Measurements from ENCODE around the gene PNKD. TPM values are rescaled to one million over a fixed set of nuclear protein-coding genes. Genes with fewer than 3 reads are reported as not detected.
A peak's percentile ranks its signal among the peaks of the same experiment; 100 is the strongest.

PNKD gene
- total RNA-seq, 2 experiments from 2014 or later: 34.0 to 39.1 TPM

GRCh38 chr2:218259099-218259961 lies 11.0 kb upstream of the PNKD start:
- Mint-ChIP-seq H3K36me3 (ENCODE audit: low read depth) (peaks cover 24% of the 10 kb centered on the region), H3K27ac (peak overlapping the region; percentile 46), H3K4me1 (peaks cover 29% of the 10 kb centered on the region), H3K9me3 (no peaks in the 10 kb centered on the region), H3K4me3 (no peak overlapping the region), H3K27me3 (no peaks in the 10 kb centered on the region)
- no peak for DNase-seq
- POLR2A ChIA-PET: no interaction called here
- CTCF ChIA-PET: interaction anchor here (0.6 to 4.7 kb wide), 10 partner anchors 13 to 204 kb away, joined by 3 to 30 read pairs (median 4); partner anchors contain the start of genes AAMP and PNKD

DNA sequence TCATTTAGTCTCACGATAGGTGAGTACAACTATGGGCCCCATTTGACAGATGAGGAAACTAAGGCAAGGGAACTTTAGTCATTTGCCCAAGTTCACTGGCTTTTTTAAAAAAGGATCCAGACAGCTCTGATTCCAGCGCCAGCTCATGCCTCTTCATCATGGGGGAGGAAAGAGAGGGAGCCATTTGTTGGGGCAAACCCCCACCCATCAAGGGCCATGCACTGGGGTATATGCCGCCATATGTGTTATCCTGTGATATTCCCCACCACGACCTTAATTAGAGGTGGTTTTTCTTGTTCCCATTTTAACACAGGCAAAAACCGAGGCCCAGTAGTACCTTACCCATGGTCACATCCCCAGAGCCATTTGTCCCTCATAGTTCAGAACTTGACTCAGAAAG lies 10.2 kb upstream of the PNKD start:
- Mint-ChIP-seq H3K9me3 (no peaks in the 10 kb centered on the region), H3K27ac (peak overlapping the region; percentile 3), H3K4me1 (peaks cover 32% of the 10 kb centered on the region), H3K27me3 (no peaks in the 10 kb centered on the region), H3K4me3 (no peak overlapping the region), H3K36me3 (ENCODE audit: low read depth) (peaks cover 16% of the 10 kb centered on the region)
- POLR2A ChIA-PET: no interaction called here
- DNase-seq: no peak
- CTCF ChIA-PET: interaction anchor here (0.6 to 4.7 kb wide), 5 partner anchors 12 to 35 kb away, joined by 3 to 30 read pairs (median 4); partner anchors contain the start of genes AAMP and PNKD

DNA sequence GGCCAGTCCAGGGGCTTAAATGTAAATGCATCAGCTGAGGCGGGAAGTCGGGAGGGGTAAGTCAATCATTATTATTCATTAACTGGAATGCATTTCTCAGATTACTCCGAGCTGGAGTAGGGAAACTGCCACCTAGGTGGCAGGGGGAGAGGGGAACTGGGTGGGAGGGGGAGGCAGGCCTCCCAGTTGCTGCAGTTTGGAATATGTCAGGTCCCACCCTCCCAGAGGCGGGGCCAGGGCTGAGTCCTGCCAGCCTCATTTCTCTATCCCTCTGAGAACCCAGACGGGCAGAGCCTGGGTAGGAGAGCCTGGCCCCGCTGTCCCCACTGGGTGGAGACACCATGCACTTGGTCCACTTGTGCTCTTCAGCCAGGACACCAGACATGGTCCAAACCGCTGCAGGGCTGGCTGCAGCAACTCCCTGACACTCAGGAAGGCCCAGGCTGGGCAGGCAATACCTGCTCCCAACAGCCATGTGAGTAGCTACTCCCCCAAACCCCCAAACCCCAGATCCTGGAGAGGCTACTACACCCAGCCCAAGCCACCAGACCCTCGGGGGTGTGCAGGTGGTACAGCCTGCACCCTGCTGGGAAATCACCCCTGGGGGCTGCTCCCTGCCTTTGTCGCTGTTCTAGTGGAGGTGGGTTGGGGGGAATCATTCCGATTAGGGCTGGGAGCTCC lies 9.4 kb upstream of the PNKD start, which contains the start of gene GPBAR1:
TSS of gene GPBAR1 (plus strand) at position 274 of the 681 bp plus-strand sequence. CDS start 1,710 bp downstream, outside the sequence.
- ChIA-PET POLR2A (no interaction called here), CTCF (interaction anchor here (1.3 to 4.7 kb wide), 2 partner anchors 11 to 15 kb away, joined by 4 to 30 read pairs; partner anchors contain the start of genes AAMP and PNKD)
- no peak for DNase-seq
- Mint-ChIP-seq H3K27me3 (no peaks in the 10 kb centered on the region), H3K9me3 (no peaks in the 10 kb centered on the region), H3K4me3 (no peak within 1 kb of the TSS), H3K36me3 (ENCODE audit: low read depth) (peaks cover 9% of the 10 kb centered on the region), H3K27ac (peak within 1 kb of the TSS; percentile 3), H3K4me1 (peaks cover 35% of the 10 kb centered on the region)

DNA sequence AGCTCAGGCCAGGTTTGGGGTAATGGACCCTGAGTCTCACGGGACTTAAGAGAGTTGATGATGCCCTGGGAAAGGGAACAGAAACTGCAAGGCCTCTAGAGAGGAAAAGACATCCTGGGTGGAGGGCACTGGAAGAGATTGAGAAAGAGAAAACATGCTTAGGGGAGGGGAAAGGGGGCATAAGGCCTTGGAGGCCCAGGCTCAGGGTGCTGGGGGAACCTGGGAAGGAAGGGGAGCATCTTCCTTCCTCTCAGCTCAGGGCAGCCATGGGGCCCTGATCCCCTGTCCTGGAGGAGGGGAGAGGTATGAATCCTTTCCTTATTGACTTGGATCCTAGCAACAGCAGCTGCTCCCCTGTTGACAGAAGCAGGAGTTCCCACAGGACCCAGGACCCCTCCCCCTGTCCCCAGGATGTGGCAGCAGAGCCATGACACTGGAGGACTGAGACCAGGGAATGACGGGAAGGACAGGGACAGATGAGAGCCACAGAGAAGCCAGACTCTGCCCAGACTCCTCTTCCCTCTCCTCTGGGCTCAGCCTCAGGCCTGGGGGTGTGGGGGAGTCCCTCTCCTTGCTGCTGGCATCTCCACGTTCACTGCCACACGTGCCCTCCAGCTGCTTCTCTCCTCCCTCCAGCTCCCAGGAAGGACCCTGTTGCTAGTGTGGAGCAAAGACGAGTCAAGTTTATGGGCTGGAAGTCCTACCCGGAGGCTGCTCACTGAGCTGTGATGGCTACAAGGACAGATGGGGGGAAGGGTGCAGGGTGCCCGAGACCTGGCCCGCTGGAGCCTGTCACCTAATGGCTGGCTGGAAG lies 8.7 kb upstream of the PNKD start:
- CTCF ChIA-PET: interaction anchor here (1.1 to 4.7 kb wide), 2 partner anchors 10 to 449 kb away, joined by 5 to 30 read pairs; partner anchors contain the start of genes AAMP, PNKD and TTLL4
- DNase-seq: no peak
- H3K4me1 Mint-ChIP-seq: peaks cover 37% of the 10 kb centered on the region
- no peaks in the 10 kb centered on the region for H3K27me3 Mint-ChIP-seq
- H3K36me3 Mint-ChIP-seq (ENCODE audit: low read depth): peaks cover 8% of the 10 kb centered on the region
- no peak overlapping the region for H3K27ac Mint-ChIP-seq
- POLR2A ChIA-PET: no interaction called here
- no peak overlapping the region for H3K4me3 Mint-ChIP-seq
- H3K9me3 Mint-ChIP-seq: no peaks in the 10 kb centered on the region

DNA sequence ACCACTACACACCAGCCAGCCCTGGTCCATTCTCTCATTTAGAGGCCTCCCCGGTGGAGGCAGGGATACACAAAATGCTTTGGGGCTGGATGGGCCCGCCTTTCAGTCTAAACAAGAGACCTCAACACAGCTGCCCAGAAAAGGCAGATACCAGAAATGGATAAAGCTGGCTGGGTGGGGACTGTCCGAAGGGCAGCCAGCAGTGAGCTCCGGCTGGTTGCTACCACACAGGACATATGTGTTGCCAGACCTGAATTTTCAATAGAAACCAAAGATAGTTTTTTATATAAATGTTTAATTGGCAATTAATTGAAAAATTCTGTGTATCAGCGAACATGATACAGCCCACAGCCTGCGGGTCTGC lies 8.1 kb upstream of the PNKD start:
- no peak for DNase-seq
- POLR2A ChIA-PET: no interaction called here

DNA sequence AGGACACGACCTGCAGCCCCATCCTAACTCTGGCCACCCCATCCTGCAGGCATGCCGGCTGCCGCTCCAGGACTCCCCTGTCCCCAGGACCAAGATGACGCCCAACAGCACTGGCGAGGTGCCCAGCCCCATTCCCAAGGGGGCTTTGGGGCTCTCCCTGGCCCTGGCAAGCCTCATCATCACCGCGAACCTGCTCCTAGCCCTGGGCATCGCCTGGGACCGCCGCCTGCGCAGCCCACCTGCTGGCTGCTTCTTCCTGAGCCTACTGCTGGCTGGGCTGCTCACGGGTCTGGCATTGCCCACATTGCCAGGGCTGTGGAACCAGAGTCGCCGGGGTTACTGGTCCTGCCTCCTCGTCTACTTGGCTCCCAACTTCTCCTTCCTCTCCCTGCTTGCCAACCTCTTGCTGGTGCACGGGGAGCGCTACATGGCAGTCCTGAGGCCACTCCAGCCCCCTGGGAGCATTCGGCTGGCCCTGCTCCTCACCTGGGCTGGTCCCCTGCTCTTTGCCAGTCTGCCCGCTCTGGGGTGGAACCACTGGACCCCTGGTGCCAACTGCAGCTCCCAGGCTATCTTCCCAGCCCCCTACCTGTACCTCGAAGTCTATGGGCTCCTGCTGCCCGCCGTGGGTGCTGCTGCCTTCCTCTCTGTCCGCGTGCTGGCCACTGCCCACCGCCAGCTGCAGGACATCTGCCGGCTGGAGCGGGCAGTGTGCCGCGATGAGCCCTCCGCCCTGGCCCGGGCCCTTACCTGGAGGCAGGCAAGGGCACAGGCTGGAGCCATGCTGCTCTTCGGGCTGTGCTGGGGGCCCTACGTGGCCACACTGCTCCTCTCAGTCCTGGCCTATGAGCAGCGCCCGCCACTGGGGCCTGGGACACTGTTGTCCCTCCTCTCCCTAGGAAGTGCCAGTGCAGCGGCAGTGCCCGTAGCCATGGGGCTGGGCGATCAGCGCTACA lies 7.4 kb upstream of the PNKD start:
- Mint-ChIP-seq H3K27me3 (no peaks in the 10 kb centered on the region), H3K4me1 (peaks cover 36% of the 10 kb centered on the region), H3K27ac (no peak overlapping the region), H3K36me3 (ENCODE audit: low read depth) (peaks cover 15% of the 10 kb centered on the region), H3K9me3 (no peaks in the 10 kb centered on the region), H3K4me3 (no peak overlapping the region)
- POLR2A ChIA-PET: no interaction called here
- CTCF ChIA-PET: interaction anchor here (0.7 to 4.7 kb wide), 3 partner anchors 9 to 448 kb away, joined by 3 to 30 read pairs (median 5); partner anchors contain the start of genes AAMP, PNKD and TTLL4
- no peak for DNase-seq

More for the DNA sequence above, 8.1 kb upstream of the PNKD start:
- H3K4me3 Mint-ChIP-seq: no peak overlapping the region
- CTCF ChIA-PET: interaction anchor here (1.1 to 4.7 kb wide), 2 partner anchors 10 to 448 kb away, joined by 5 to 30 read pairs; partner anchors contain the start of genes AAMP, PNKD and TTLL4
- no peak overlapping the region for H3K27ac Mint-ChIP-seq
- H3K4me1 Mint-ChIP-seq: peaks cover 37% of the 10 kb centered on the region
- no peaks in the 10 kb centered on the region for H3K27me3 Mint-ChIP-seq
- H3K9me3 Mint-ChIP-seq: no peaks in the 10 kb centered on the region
- peaks cover 10% of the 10 kb centered on the region for H3K36me3 Mint-ChIP-seq (ENCODE audit: low read depth)

- no peaks in the 10 kb centered on the region for H3K9me3 Mint-ChIP-seq
- CTCF ChIA-PET: interaction anchor here (0.7 kb wide), 1 partner anchor 42 kb away, joined by 3 read pairs; no protein-coding TSS in a partner anchor
- no peak overlapping the region for H3K4me3 Mint-ChIP-seq
- H3K36me3 Mint-ChIP-seq (ENCODE audit: low read depth): peaks cover 15% of the 10 kb centered on the region
- H3K4me1 Mint-ChIP-seq: peaks cover 34% of the 10 kb centered on the region
- peak; percentile 45 for DNase-seq
- POLR2A ChIA-PET: no interaction called here
- H3K27me3 Mint-ChIP-seq: no peaks in the 10 kb centered on the region
- H3K27ac Mint-ChIP-seq: peak overlapping the region; percentile 86
Observed at GRCh38 chr2:218263817-218264641, 6.3 kb upstream of the PNKD start.

GRCh38 chr2:218264773-218265561 lies 5.4 kb upstream of the PNKD start:
- no peak for DNase-seq
- H3K27ac Mint-ChIP-seq: peak overlapping the region; percentile 86
- peaks cover 34% of the 10 kb centered on the region for H3K4me1 Mint-ChIP-seq
- ChIA-PET CTCF (interaction anchor here (1.1 kb wide), 1 partner anchor 8 kb away, joined by 3 read pairs; no protein-coding TSS in a partner anchor), POLR2A (no interaction called here)
- no peak overlapping the region for H3K4me3 Mint-ChIP-seq
- no peaks in the 10 kb centered on the region for H3K27me3 Mint-ChIP-seq
- H3K36me3 Mint-ChIP-seq (ENCODE audit: low read depth): peaks cover 15% of the 10 kb centered on the region
- no peaks in the 10 kb centered on the region for H3K9me3 Mint-ChIP-seq

DNA sequence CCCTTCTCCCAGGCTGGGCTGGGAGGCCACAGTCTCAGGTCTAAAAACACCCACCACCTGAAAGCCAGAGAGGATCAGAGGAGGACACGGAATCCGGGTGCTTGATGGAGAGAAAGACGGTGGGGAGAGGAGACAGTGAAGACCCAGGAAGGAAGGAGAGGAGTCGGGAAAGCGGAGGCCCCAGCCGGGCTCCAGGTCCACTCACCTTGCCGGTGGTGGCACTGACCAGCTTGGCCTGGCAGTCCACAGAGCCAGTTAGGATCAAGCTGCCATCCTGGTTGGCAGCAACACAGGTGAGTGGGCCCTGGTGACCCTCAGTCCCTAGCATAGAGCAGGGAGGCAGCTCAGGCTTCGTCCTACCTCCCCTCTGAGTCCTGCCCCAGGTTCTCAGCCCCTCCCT lies 4.7 kb upstream of the PNKD start:
- H3K27ac Mint-ChIP-seq: no peak overlapping the region
- H3K4me3 Mint-ChIP-seq: no peak overlapping the region
- no peak for DNase-seq
- POLR2A ChIA-PET: no interaction called here
- CTCF ChIA-PET: interaction anchor here (0.6 to 2.0 kb wide), 4 partner anchors 8 to 50 kb away, joined by 3 to 9 read pairs (median 4); no protein-coding TSS in a partner anchor
- peaks cover 34% of the 10 kb centered on the region for H3K4me1 Mint-ChIP-seq
- H3K36me3 Mint-ChIP-seq (ENCODE audit: low read depth): peaks cover 15% of the 10 kb centered on the region
- H3K9me3 Mint-ChIP-seq: no peaks in the 10 kb centered on the region
- no peaks in the 10 kb centered on the region for H3K27me3 Mint-ChIP-seq

GRCh38 chr2:218266316-218266979 lies 3.9 kb upstream of the PNKD start:
- Mint-ChIP-seq H3K4me1 (peaks cover 40% of the 10 kb centered on the region), H3K36me3 (ENCODE audit: low read depth) (peaks cover 15% of the 10 kb centered on the region), H3K27me3 (no peaks in the 10 kb centered on the region), H3K4me3 (no peak overlapping the region), H3K27ac (peak overlapping the region; percentile 27), H3K9me3 (no peaks in the 10 kb centered on the region)
- CTCF ChIA-PET: interaction anchor here (0.6 to 2.0 kb wide), 5 partner anchors 9 to 130 kb away, joined by 3 to 9 read pairs (median 4); no protein-coding TSS in a partner anchor
- POLR2A ChIA-PET: no interaction called here
- DNase-seq: no peak
